Spinal cord (tissue), 10 donors: ENCODE measurements around the gene CHST4. TPM values are rescaled to one million over a fixed set of nuclear protein-coding genes. Genes with fewer than 3 reads are reported as not detected.
"Not testable (repeated sequence)": the region's sequence is repeated elsewhere in the genome, so short reads cannot be mapped to it uniquely, and the experiment has no call there.

Experiments used
- DNase-seq, 6 donors: peaks; one replicate each; pipeline versions ENCODE4 v3.0.0 to v3.0.0-alpha.2; 2013 to 2015; ENCODE audit warnings: low spot score in 6 of 6, low read depth in 4 of 6
- H3K27ac ChIP-seq: one replicate; pipeline ENCODE4 v1.5.1; 2013; ENCODE audit warnings: low read depth, low read length, control low read depth
- H3K27me3 ChIP-seq: one replicate; pipeline ENCODE4 v1.6.1; 2013; ENCODE audit warnings: low read length; ENCODE audit not compliant: control insufficient read depth, insufficient read depth
- H3K36me3 ChIP-seq: one replicate; pipeline ENCODE4 v1.6.1; 2013; ENCODE audit warnings: low read length; ENCODE audit not compliant: control insufficient read depth, insufficient read depth
- H3K4me1 ChIP-seq: one replicate; pipeline ENCODE4 v1.6.1; 2013; ENCODE audit warnings: low read length; ENCODE audit not compliant: control insufficient read depth, insufficient read depth
- H3K4me3 ChIP-seq: one replicate; pipeline ENCODE4 v1.5.1; 2013; ENCODE audit warnings: low read depth, low read length, control low read depth
- H3K9me3 ChIP-seq: one replicate; pipeline ENCODE4 v1.6.1; 2013; ENCODE audit warnings: low read length; ENCODE audit not compliant: control insufficient read depth, insufficient read depth
- WGBS: methylation state at CpG from one replicate; pipeline ENCODE4 v1.1.5; 2013; ENCODE audit warnings: missing lambda C conversion rate; ENCODE audit not compliant: insufficient coverage; 5-methylcytosine and 5-hydroxymethylcytosine counted together
- polyA plus RNA-seq, 2 donors: library from polyadenylated mRNA; unstranded; fragments of 120-200 nt; gene quantifications; one replicate each; pipeline ENCODE4 v1.2.1, GENCODE V29; 2013; ENCODE audit not compliant: insufficient read length in 2 of 2
- total RNA-seq, 2 donors: library from RNA; depleted of rRNA in 1 of 2; stranded (reverse); fragments of 120-200 nt in 1 of 2; fragments of >200 nt in 1 of 2; gene quantifications; one replicate each; pipeline versions ENCODE4 v1.2.3 to v1.2.4, GENCODE V29; 2013 to 2014
- donor health status: healthy.

Gene CHST4
- total and polyA plus RNA-seq, 4 donors: 0.25 to 0.50 (median 0.36) TPM

- no peaks in the 10 kb centered on the region for H3K27me3 ChIP-seq
- H3K9me3 ChIP-seq: no peaks in the 10 kb centered on the region
- H3K4me3 ChIP-seq: no peak overlapping the region
- no peak overlapping the region for H3K27ac ChIP-seq
- WGBS: no CpG with 5 or more reads among the region's 11 CpGs
- H3K4me1 ChIP-seq: no peaks in the 10 kb centered on the region
- DNase-seq: peak in 2 of 6 donors; percentile 6
- H3K36me3 ChIP-seq: no peaks in the 10 kb centered on the region
These were observed 16.2 kb downstream of the CHST4 start for GRCh38 chr16:71542377-71542776.

GRCh38 chr16:71547168-71547567, 20.9 kb downstream of the CHST4 start:
- H3K36me3 ChIP-seq: no peaks in the 10 kb centered on the region
- DNase-seq: no peak

GRCh38 chr16:71552698-71553503, 26.7 kb downstream of the CHST4 start:
- Histone ChIP-seq H3K36me3 (peaks cover 3% of the 10 kb centered on the region), H3K4me3 (no peak overlapping the region), H3K9me3 (no peaks in the 10 kb centered on the region), H3K27me3 (no peaks in the 10 kb centered on the region), H3K4me1 (no peaks in the 10 kb centered on the region), H3K27ac (no peak overlapping the region)
- 40% methylated on average over 5 of the region's 6 CpGs for WGBS
- no peak for DNase-seq

More at GRCh38 chr16:71547168-71547567, 20.9 kb downstream of the CHST4 start:
- H3K4me3 ChIP-seq: no peak overlapping the region
- H3K27me3 ChIP-seq: no peaks in the 10 kb centered on the region
- H3K27ac ChIP-seq: no peak overlapping the region
- no peaks in the 10 kb centered on the region for H3K9me3 ChIP-seq
- H3K4me1 ChIP-seq: no peaks in the 10 kb centered on the region

- WGBS: 86% methylated on average over 1 of the region's 1 CpG
- Histone ChIP-seq H3K9me3 (no peaks in the 10 kb centered on the region), H3K27me3 (no peaks in the 10 kb centered on the region), H3K4me1 (no peaks in the 10 kb centered on the region), H3K36me3 (peaks cover 3% of the 10 kb centered on the region), H3K27ac (no peak overlapping the region), H3K4me3 (no peak overlapping the region)
- DNase-seq: no peak
These were observed 29.1 kb downstream of the CHST4 start for GRCh38 chr16:71555230-71555891.

GRCh38 chr16:71557299-71557698, 31.1 kb downstream of the CHST4 start:
- no peaks in the 10 kb centered on the region for H3K4me1 ChIP-seq
- H3K36me3 ChIP-seq: peaks cover 3% of the 10 kb centered on the region
- no peaks in the 10 kb centered on the region for H3K27me3 ChIP-seq
- H3K27ac ChIP-seq: no peak overlapping the region
- H3K4me3 ChIP-seq: no peak overlapping the region
- peaks cover 2% of the 10 kb centered on the region for H3K9me3 ChIP-seq
- DNase-seq: no peak
- no CpG with 5 or more reads among the region's 3 CpGs for WGBS

GRCh38 chr16:71557954-71558582, 31.8 kb downstream of the CHST4 start:
- Histone ChIP-seq H3K4me3 (no peak overlapping the region), H3K36me3 (peaks cover 3% of the 10 kb centered on the region), H3K4me1 (no peaks in the 10 kb centered on the region), H3K27ac (no peak overlapping the region), H3K9me3 (peaks cover 2% of the 10 kb centered on the region), H3K27me3 (no peaks in the 10 kb centered on the region)
- WGBS: no CpG with 5 or more reads among the region's 3 CpGs
- no peak for DNase-seq

GRCh38 chr16:71559855-71560254, 33.6 kb downstream of the CHST4 start:
- no peak overlapping the region for H3K27ac ChIP-seq
- no peak overlapping the region for H3K4me3 ChIP-seq
- no peaks in the 10 kb centered on the region for H3K27me3 ChIP-seq
- H3K36me3 ChIP-seq: no peaks in the 10 kb centered on the region
- peaks cover 2% of the 10 kb centered on the region for H3K9me3 ChIP-seq
- H3K4me1 ChIP-seq: no peaks in the 10 kb centered on the region
- DNase-seq: no peak

- H3K4me3 ChIP-seq, H3K9me3 ChIP-seq, H3K27me3 ChIP-seq, H3K4me1 ChIP-seq, DNase-seq, H3K36me3 ChIP-seq, H3K27ac ChIP-seq: not testable (repeated sequence)
- WGBS: 93% methylated on average over 4 of the region's 8 CpGs
These were observed 35.7 kb downstream of the CHST4 start for GRCh38 chr16:71561886-71562285.

GRCh38 chr16:71562552-71562951, 36.3 kb downstream of the CHST4 start:
- WGBS: no CpG with 5 or more reads among the region's 1 CpG
- H3K36me3 ChIP-seq: no peaks in the 10 kb centered on the region
- no peak overlapping the region for H3K27ac ChIP-seq
- no peaks in the 10 kb centered on the region for H3K27me3 ChIP-seq
- H3K9me3 ChIP-seq: peaks cover 2% of the 10 kb centered on the region
- no peak for DNase-seq
- H3K4me3 ChIP-seq: no peak overlapping the region
- H3K4me1 ChIP-seq: peaks cover 4% of the 10 kb centered on the region
